ENCODE data around the gene PKN3. TPM values are rescaled to one million over a fixed set of nuclear protein-coding genes. Genes with fewer than 3 reads are reported as not detected.
"Not testable (repeated sequence)": the region's sequence is repeated elsewhere in the genome, so short reads cannot be mapped to it uniquely, and the experiment has no call there.

Gene PKN3
- total RNA-seq, 1 donor from 2014 or later, result 5.9 TPM

DNA sequence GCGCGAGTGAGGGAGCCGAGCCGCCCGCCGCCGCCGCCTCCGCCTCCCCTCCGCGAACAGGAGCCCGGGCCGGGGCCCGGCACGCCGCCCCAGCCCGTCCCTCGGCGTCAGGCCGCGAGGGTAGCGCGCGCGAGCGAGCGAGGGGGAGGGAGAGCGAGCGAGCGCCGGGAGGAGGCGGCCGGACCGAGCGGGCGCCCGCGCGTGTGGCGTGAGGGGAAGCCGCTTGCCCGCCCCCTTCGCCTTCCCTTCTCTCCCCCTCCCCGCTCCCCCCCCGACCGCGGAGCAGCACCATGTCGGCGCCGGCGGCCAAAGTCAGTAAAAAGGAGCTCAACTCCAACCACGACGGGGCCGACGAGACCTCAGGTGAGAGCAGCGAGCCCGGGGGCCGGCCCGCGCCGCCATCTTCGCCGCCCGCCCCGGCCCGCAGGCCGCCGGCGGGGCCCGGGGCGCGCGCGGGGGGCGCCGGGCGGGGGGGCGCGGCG, 13.0 kb upstream of the PKN3 start:
- H3K4me1 Mint-ChIP-seq, result peaks cover 40% of the 10 kb centered on the region
- peak overlapping the region; percentile 53 for H3K4me3 Mint-ChIP-seq
- H3K36me3 Mint-ChIP-seq, result peaks cover 17% of the 10 kb centered on the region
- H3K9me3 Mint-ChIP-seq, result no peaks in the 10 kb centered on the region
- no peak overlapping the region for H3K27ac Mint-ChIP-seq
- DNase-seq (ENCODE audit: low spot score in 2 of 2, unreplicated experiment in 2 of 2), result peak in 1 of 2 experiments; percentile 55
- H3K27me3 Mint-ChIP-seq (ENCODE audit: low read depth), result no peaks in the 10 kb centered on the region
- TF ChIP-seq, protein P1, sequence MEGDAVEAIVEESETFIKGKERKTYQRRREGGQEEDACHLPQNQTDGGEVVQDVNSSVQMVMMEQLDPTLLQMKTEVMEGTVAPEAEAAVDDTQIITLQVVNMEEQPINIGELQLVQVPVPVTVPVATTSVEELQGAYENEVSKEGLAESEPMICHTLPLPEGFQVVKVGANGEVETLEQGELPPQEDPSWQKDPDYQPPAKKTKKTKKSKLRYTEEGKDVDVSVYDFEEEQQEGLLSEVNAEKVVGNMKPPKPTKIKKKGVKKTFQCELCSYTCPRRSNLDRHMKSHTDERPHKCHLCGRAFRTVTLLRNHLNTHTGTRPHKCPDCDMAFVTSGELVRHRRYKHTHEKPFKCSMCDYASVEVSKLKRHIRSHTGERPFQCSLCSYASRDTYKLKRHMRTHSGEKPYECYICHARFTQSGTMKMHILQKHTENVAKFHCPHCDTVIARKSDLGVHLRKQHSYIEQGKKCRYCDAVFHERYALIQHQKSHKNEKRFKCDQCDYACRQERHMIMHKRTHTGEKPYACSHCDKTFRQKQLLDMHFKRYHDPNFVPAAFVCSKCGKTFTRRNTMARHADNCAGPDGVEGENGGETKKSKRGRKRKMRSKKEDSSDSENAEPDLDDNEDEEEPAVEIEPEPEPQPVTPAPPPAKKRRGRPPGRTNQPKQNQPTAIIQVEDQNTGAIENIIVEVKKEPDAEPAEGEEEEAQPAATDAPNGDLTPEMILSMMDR (IDR thresholded peaks at IDR 0.05; ENCODE audit: unreplicated experiment), result no peak

DNA sequence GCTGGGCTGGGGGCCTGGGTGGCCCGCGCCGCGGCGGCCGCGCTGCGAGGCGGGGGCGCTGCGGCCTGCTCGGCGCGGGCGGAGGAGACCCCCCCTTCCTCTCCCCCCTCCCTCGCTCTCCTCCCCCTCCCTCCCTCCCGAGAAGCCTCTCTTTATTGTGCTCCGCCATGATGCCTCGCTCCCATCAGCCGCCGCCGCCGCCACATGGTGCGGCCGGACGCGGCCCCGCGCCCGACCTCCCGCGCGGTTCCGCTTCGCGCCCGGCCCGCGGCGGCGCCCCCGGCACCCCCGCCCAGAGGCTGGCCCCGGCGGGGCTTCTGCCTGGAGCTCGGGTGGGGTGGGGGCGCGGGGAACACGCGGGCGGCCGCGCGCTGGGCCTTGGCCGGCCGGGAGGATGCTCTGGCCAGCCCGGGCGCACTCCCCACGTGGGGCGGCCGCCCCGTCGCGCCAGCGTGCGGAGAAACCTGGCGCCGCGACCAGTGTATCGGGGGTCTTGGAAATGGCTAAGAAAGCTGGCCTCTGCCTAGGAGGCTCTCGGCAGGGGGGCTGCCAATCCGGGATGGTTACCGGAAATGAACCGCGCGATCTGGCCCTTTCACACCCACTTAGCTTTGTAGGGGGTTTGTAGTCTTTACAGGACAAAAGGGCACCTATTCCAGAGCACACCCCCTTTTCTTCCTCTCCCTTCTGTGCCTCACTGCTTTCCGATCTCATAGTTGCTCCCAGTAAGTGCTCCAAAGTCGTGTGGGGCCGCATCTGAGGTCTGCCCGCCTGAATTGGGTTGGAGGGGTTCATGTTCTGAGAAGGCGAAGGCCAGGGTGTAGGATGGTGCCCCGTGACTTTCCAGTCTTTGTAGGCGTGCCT, 12.3 kb upstream of the PKN3 start:
- H3K4me1 Mint-ChIP-seq, result peaks cover 33% of the 10 kb centered on the region

GRCh38 chr9:128690684-128691034, 11.6 kb upstream of the PKN3 start:
- peaks cover 23% of the 10 kb centered on the region for H3K36me3 Mint-ChIP-seq
- H3K27me3 Mint-ChIP-seq (ENCODE audit: low read depth), result no peaks in the 10 kb centered on the region
- no peak for DNase-seq (ENCODE audit: low spot score in 2 of 2, unreplicated experiment in 2 of 2)
- peaks cover 28% of the 10 kb centered on the region for H3K4me1 Mint-ChIP-seq
- peak overlapping the region; percentile 100 for H3K4me3 Mint-ChIP-seq
- TF ChIP-seq, protein P1 (IDR thresholded peaks at IDR 0.05; ENCODE audit: unreplicated experiment), result no peak
- H3K27ac Mint-ChIP-seq, result peak overlapping the region; percentile 100
- no peaks in the 10 kb centered on the region for H3K9me3 Mint-ChIP-seq

More for the DNA sequence above, 12.3 kb upstream of the PKN3 start:
- TF ChIP-seq, protein P1 (IDR thresholded peaks at IDR 0.05; ENCODE audit: unreplicated experiment), result no peak
- H3K27ac Mint-ChIP-seq, result peak overlapping the region; percentile 100
- H3K4me3 Mint-ChIP-seq, result peak overlapping the region; percentile 100
- no peak for DNase-seq (ENCODE audit: low spot score in 2 of 2, unreplicated experiment in 2 of 2)
- peaks cover 23% of the 10 kb centered on the region for H3K36me3 Mint-ChIP-seq
- H3K27me3 Mint-ChIP-seq (ENCODE audit: low read depth), result no peaks in the 10 kb centered on the region
- no peaks in the 10 kb centered on the region for H3K9me3 Mint-ChIP-seq

- not testable (repeated sequence) for H3K9me3 Mint-ChIP-seq; H3K27me3 Mint-ChIP-seq (ENCODE audit: low read depth); DNase-seq (ENCODE audit: low spot score in 2 of 2, unreplicated experiment in 2 of 2); H3K4me3 Mint-ChIP-seq
- peaks cover 14% of the 10 kb centered on the region for H3K4me1 Mint-ChIP-seq
- peak overlapping the region; percentile 22 for H3K27ac Mint-ChIP-seq
- H3K36me3 Mint-ChIP-seq, result peaks cover 29% of the 10 kb centered on the region
These were observed 8.6 kb upstream of the PKN3 start for GRCh38 chr9:128693738-128694137.

- TF ChIP-seq, protein P1 (IDR thresholded peaks at IDR 0.05; ENCODE audit: unreplicated experiment), result no peak
- DNase-seq (ENCODE audit: low spot score in 2 of 2, unreplicated experiment in 2 of 2), result no peak
- Mint-ChIP-seq H3K27ac (peak overlapping the region; percentile 34), H3K4me1 (peaks cover 14% of the 10 kb centered on the region), H3K9me3 (no peaks in the 10 kb centered on the region), H3K4me3 (no peak overlapping the region), H3K36me3 (peaks cover 29% of the 10 kb centered on the region), H3K27me3 (ENCODE audit: low read depth) (no peaks in the 10 kb centered on the region)
These were observed 8.0 kb upstream of the PKN3 start for GRCh38 chr9:128694344-128694743.

DNA sequence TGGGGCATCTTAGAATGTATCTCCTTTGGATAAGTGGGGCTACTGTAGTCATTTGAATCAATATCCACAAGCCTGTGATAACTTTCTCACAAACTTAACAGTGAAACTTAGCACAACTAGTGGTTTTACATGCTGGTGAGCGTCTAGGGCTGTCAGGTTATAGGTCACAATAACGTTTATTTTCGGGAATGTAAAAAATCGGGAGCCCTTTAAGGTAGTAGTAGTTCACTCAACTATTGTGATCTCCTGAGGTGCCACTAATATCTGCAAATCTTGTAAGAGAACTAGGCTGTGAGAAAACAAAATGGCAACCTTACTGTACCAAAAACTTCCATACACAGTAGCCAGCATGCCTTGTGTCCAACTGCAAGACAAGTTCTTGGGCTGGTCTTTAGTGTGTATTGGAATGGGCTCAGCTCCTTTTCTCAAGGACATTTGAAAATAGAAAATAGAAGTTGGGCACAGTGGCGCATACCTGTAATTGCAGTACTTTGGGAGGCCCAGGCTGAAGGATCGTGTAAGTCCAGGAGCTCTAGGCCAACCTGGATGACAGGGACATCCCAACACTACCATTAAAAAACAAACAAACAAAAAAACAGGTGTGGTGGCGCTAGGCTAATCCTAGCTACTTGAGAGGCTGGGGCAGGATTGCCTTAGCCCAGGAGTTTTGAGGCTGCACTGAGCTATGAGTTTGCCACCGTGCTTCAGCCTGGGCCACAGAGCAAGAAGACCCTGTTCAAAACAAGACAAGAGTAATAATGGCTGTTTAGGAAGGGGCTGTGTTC, 5.2 kb upstream of the PKN3 start:
- DNase-seq (ENCODE audit: low spot score in 2 of 2, unreplicated experiment in 2 of 2), result no peak
- TF ChIP-seq, protein P1 (IDR thresholded peaks at IDR 0.05; ENCODE audit: unreplicated experiment), result no peak
- H3K4me1 Mint-ChIP-seq, result peaks cover 2% of the 10 kb centered on the region
- no peak overlapping the region for H3K4me3 Mint-ChIP-seq
- peaks cover 22% of the 10 kb centered on the region for H3K36me3 Mint-ChIP-seq
- H3K9me3 Mint-ChIP-seq, result no peaks in the 10 kb centered on the region
- no peaks in the 10 kb centered on the region for H3K27me3 Mint-ChIP-seq (ENCODE audit: low read depth)
- peak overlapping the region; percentile 50 for H3K27ac Mint-ChIP-seq

GRCh38 chr9:128699096-128699795, 3.1 kb upstream of the PKN3 start:
- H3K4me1 Mint-ChIP-seq; DNase-seq (ENCODE audit: low spot score in 2 of 2, unreplicated experiment in 2 of 2); H3K27ac Mint-ChIP-seq; H3K4me3 Mint-ChIP-seq; H3K27me3 Mint-ChIP-seq (ENCODE audit: low read depth); H3K9me3 Mint-ChIP-seq: not testable (repeated sequence)
- H3K36me3 Mint-ChIP-seq, result peaks cover 12% of the 10 kb centered on the region

Data from mesothelial cell of epicardium (in vitro differentiated cells).